Right atrium auricular region (tissue), 2 donors: ENCODE results near the gene WDFY2. TPM values are rescaled to one million over a fixed set of nuclear protein-coding genes. Genes with fewer than 3 reads are reported as not detected.

Experiments used
- DNase-seq: peaks from one replicate; pipeline ENCODE4 v3.0.0-alpha.2; 2019; ENCODE audit warnings: low spot score
- H3K27ac ChIP-seq, 2 donors: fragments of 200-600 bp; sonication (generic); 1 replicate in 1 of 2; 2 replicates in 1 of 2; pipeline ENCODE4 v1.5.1; 2016 to 2019
- H3K27me3 ChIP-seq, 2 donors: fragments of 200-600 bp; sonication (generic); one replicate each; pipeline versions ENCODE4 v1.5.1 to v1.6.0; 2017 to 2019
- H3K36me3 ChIP-seq: fragments of 200-600 bp; sonication (generic); one replicate; pipeline ENCODE4 v1.5.1; 2016
- H3K4me1 ChIP-seq, 2 donors: fragments of 200-600 bp; sonication (generic); one replicate each; pipeline versions ENCODE4 v1.5.1 to v1.6.0; 2017 to 2019
- H3K4me3 ChIP-seq, 2 donors: fragments of 200-600 bp; sonication (generic); 1 replicate in 1 of 2; 2 replicates in 1 of 2; pipeline ENCODE4 v1.5.1; 2017 to 2019; ENCODE audit warnings: mild to moderate bottlenecking in 1 of 2, moderate library complexity in 1 of 2
- H3K9me3 ChIP-seq, 2 donors: fragments of 200-600 bp; sonication (generic); one replicate each; pipeline ENCODE4 v1.5.1; 2019
- total RNA-seq, 2 donors: library from RNA; depleted of rRNA; stranded (reverse); fragments of >200 nt; gene quantifications; one replicate each; pipeline ENCODE4 v1.1.0, GENCODE V29; 2016
- TF ChIP-seq, protein P1 (sequence below), 2 donors: fragments of 200-600 bp; sonication (generic); IDR thresholded peaks; one replicate each; pipeline ENCODE4 v1.5.1; 2019; ENCODE audit warnings: antibody characterized with exemption in 2 of 2

Gene WDFY2
- total RNA-seq, 2 donors from 2014 or later: 2.3 to 3.8 TPM

GRCh38 chr13:51600703-51601102 lies 16.4 kb downstream of the WDFY2 start:
- TF ChIP-seq, protein P1, sequence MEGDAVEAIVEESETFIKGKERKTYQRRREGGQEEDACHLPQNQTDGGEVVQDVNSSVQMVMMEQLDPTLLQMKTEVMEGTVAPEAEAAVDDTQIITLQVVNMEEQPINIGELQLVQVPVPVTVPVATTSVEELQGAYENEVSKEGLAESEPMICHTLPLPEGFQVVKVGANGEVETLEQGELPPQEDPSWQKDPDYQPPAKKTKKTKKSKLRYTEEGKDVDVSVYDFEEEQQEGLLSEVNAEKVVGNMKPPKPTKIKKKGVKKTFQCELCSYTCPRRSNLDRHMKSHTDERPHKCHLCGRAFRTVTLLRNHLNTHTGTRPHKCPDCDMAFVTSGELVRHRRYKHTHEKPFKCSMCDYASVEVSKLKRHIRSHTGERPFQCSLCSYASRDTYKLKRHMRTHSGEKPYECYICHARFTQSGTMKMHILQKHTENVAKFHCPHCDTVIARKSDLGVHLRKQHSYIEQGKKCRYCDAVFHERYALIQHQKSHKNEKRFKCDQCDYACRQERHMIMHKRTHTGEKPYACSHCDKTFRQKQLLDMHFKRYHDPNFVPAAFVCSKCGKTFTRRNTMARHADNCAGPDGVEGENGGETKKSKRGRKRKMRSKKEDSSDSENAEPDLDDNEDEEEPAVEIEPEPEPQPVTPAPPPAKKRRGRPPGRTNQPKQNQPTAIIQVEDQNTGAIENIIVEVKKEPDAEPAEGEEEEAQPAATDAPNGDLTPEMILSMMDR (IDR thresholded peaks at IDR 0.05): no peak
- Histone ChIP-seq H3K36me3 (no peaks in the 10 kb centered on the region), H3K27ac (no peak overlapping the region), H3K27me3 (no peaks in the 10 kb centered on the region), H3K4me1 (peaks cover 0 to 7% of the 10 kb centered on the region in 2 donors), H3K4me3 (no peak overlapping the region), H3K9me3 (no peaks in the 10 kb centered on the region)
- DNase-seq: no peak

DNA sequence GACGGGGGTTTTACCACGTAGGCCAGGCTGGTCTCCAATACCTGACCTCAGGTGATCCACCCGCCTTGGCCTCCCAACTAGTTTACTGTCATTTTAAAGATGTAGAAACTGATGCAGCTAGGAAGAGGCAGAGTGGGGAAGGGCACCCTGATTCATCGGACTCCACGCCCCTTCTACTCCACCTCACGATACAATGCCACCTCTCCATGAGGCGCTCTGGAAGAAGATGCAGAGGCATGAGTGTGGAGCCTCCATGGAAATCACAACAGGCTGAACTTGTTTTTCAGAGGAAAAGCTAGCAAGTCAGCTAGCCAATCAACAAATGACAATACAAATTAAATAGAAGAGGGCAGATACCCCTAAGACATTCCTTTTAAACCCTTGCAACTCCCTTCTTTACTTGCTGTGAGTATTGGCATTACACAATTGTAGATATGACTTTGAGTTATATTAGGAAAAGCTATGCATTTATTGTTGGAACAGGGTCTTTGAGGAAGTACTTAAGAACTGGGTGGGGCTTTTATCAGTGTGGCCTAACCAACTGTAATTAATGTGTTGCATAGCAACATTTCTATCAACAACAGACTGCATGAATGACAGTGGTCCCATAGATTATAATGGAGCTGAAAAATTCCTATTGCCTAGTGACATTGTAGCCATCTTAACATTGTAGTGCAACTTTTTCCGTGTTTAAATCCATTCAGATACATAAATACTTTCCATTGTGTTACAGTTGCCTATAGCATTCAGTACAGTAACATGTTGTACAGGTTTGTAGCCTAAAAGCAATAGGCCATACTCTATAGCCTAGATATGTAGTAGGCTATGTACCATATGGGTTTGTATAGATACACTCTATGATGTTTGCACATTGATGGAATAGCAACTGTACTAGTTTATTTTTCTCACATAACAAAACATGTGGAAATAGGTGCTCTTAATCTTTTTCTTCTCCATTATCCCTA lies 17.6 kb downstream of the WDFY2 start:
- Histone ChIP-seq H3K4me1 (peaks cover 0 to 12% of the 10 kb centered on the region in 2 donors), H3K27ac (no peak overlapping the region), H3K4me3 (no peak overlapping the region), H3K27me3 (no peaks in the 10 kb centered on the region), H3K9me3 (no peaks in the 10 kb centered on the region), H3K36me3 (no peaks in the 10 kb centered on the region)
- TF ChIP-seq, protein P1 (IDR thresholded peaks at IDR 0.05): no peak
- no peak for DNase-seq

DNA sequence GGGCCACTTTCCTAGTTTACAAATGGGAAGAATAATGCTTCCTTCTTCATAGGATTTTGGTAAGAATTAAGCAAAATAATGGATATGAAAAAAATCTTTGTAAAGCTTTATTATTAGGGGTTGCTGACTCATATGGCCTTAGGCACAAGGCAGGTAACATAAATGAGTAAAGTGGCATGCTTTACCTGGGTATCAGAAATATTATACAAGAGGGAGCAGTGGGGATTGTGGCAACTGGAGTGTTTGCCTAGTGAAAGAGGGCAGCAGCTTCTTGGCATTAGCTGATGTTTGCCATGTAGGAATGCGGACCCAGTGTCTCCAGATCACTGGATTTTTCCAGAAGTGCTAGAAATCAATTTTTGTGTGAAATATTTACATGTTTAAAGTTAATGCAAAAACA lies 19.5 kb downstream of the WDFY2 start:
- Histone ChIP-seq H3K36me3 (no peaks in the 10 kb centered on the region), H3K27me3 (no peaks in the 10 kb centered on the region), H3K27ac (no peak overlapping the region), H3K9me3 (no peaks in the 10 kb centered on the region), H3K4me1 (peaks cover 0 to 16% of the 10 kb centered on the region in 2 donors), H3K4me3 (no peak overlapping the region)
- no peak for DNase-seq
- TF ChIP-seq, protein P1 (IDR thresholded peaks at IDR 0.05): no peak

DNA sequence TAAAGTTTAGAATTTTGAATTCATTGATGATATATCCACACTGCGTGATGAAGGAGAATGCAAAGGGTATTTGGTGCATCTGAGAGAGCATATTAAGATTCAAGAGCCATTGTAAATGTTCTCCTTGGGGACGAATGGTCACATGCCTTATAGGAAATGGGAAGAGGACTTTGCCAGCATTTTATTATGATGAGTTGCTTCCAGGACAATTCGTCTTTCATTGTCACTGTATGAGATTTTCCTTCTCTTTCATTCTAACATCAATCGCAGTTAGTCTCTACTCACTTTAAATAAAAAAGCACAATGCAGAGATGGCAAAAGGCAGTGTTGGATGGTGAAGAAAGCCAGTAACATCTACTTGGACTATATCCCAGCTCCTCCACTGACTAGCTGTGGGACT lies 21.4 kb downstream of the WDFY2 start:
- Histone ChIP-seq H3K36me3 (no peaks in the 10 kb centered on the region), H3K4me1 (peaks cover 0 to 12% of the 10 kb centered on the region in 2 donors), H3K4me3 (no peak overlapping the region), H3K27ac (no peak overlapping the region), H3K27me3 (no peaks in the 10 kb centered on the region), H3K9me3 (no peaks in the 10 kb centered on the region)
- no peak for DNase-seq
- TF ChIP-seq, protein P1 (IDR thresholded peaks at IDR 0.05): no peak

DNA sequence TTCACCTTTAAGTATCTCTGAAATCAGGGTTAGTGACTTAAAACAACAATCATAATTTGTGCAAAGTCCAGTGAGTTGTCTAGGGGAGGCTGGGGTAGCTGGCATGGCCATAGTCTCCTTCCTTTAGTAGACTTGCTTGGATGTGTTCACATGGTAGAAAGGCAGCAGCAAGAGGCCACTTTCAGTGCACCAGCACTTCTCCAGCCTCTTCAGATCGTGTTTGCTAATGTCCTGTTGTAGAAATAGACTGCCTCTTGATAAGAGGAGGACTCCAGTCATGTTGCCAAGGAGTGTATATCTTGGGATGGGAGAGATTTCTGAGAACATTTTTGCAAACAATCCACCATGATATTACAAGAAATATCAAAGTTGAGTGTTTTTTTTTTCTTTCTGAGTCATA lies 22.9 kb downstream of the WDFY2 start:
- no peaks in the 10 kb centered on the region for H3K9me3 ChIP-seq
- H3K27ac ChIP-seq: no peak overlapping the region
- DNase-seq: no peak
- H3K4me1 ChIP-seq: peaks cover 0 to 12% of the 10 kb centered on the region in 2 donors
- H3K4me3 ChIP-seq: no peak overlapping the region
- no peaks in the 10 kb centered on the region for H3K27me3 ChIP-seq
- TF ChIP-seq, protein P1 (IDR thresholded peaks at IDR 0.05): no peak
- H3K36me3 ChIP-seq: no peaks in the 10 kb centered on the region
